ENCODE results near the gene RHOU.
"Not testable (repeated sequence)": the region's sequence is repeated elsewhere in the genome, so short reads cannot be mapped to it uniquely, and the experiment has no call there.

Gene RHOU

GRCh38 chr1:228734881-228735801, at the start of gene RHOU:
Gene RHOU (plus strand): TSS chr1:228735479. CDS start chr1:228735743, 264 bp downstream.
- peak; percentile 83 to 93 for TF ChIP-seq CTCF (IDR thresholded peaks at IDR 0.05)
- DNase-seq: peak; percentile 63 to 88
- no peaks in the 10 kb centered on the region for H3K27me3 ChIP-seq
- peaks cover 0 to 34% (median 17%) of the 10 kb centered on the region in 4 donors for H3K4me1 ChIP-seq
- peak within 1 kb of the TSS; percentile 89 to 95 for H3K27ac ChIP-seq
- intact Hi-C loops (cut with DNase I; ENCODE audit: low total_unique reads): loop anchor here (5.0 to 10.0 kb wide), 3 partner anchors 70 to 497 kb away; no protein-coding TSS in a partner anchor
- no peaks in the 10 kb centered on the region for H3K9me3 ChIP-seq
- H3K4me3 ChIP-seq: peak within 1 kb of the TSS; percentile 96 to 97
- H3K36me3 ChIP-seq: peaks cover 11 to 15% (median 13%) of the 10 kb centered on the region in 3 donors

GRCh38 chr1:228687587-228687986, 47.7 kb upstream of the RHOU start:
- no peak for TF ChIP-seq CTCF (IDR thresholded peaks at IDR 0.05)
- intact Hi-C loops (cut with DNase I; ENCODE audit: low total_unique reads): no loop called here
- H3K27ac ChIP-seq: no peak overlapping the region

GRCh38 chr1:228689255-228689654, 46.0 kb upstream of the RHOU start:
- Histone ChIP-seq H3K4me1 (peaks cover 0 to 9% (median 0%) of the 10 kb centered on the region in 4 donors), H3K27ac (no peak overlapping the region), H3K27me3 (no peaks in the 10 kb centered on the region), H3K36me3 (no peaks in the 10 kb centered on the region), H3K9me3 (no peaks in the 10 kb centered on the region), H3K4me3 (no peak overlapping the region)
- TF ChIP-seq CTCF (IDR thresholded peaks at IDR 0.05): no peak
- intact Hi-C loops (cut with DNase I; ENCODE audit: low total_unique reads): no loop called here
- no peak for DNase-seq

More at GRCh38 chr1:228687587-228687986, 47.7 kb upstream of the RHOU start:
- Histone ChIP-seq H3K9me3 (no peaks in the 10 kb centered on the region), H3K27me3 (no peaks in the 10 kb centered on the region), H3K4me3 (no peak overlapping the region), H3K4me1 (peaks cover 0 to 10% (median 0%) of the 10 kb centered on the region in 4 donors), H3K36me3 (no peaks in the 10 kb centered on the region)
- DNase-seq: no peak

- Histone ChIP-seq H3K27me3 (no peaks in the 10 kb centered on the region), H3K4me3 (no peak overlapping the region), H3K27ac (no peak overlapping the region), H3K4me1 (no peaks in the 10 kb centered on the region), H3K36me3 (no peaks in the 10 kb centered on the region), H3K9me3 (no peaks in the 10 kb centered on the region)
- DNase-seq: no peak
- no peak for TF ChIP-seq CTCF (IDR thresholded peaks at IDR 0.05)
- intact Hi-C loops (cut with DNase I; ENCODE audit: low total_unique reads): no loop called here
Observed at GRCh38 chr1:228691211-228691610, 44.1 kb upstream of the RHOU start.

GRCh38 chr1:228691926-228692325, 43.4 kb upstream of the RHOU start:
- no peaks in the 10 kb centered on the region for H3K27me3 ChIP-seq
- intact Hi-C loops (cut with DNase I; ENCODE audit: low total_unique reads): no loop called here
- H3K4me1 ChIP-seq: no peaks in the 10 kb centered on the region
- H3K36me3 ChIP-seq: no peaks in the 10 kb centered on the region
- TF ChIP-seq CTCF (IDR thresholded peaks at IDR 0.05): peak; percentile 17 to 42
- no peak overlapping the region for H3K27ac ChIP-seq
- DNase-seq: no peak
- H3K4me3 ChIP-seq: no peak overlapping the region
- H3K9me3 ChIP-seq: no peaks in the 10 kb centered on the region

- DNase-seq; intact Hi-C loops (cut with DNase I; ENCODE audit: low total_unique reads); H3K36me3 ChIP-seq; H3K27ac ChIP-seq; H3K9me3 ChIP-seq; H3K4me3 ChIP-seq; H3K4me1 ChIP-seq; H3K27me3 ChIP-seq: not testable (repeated sequence)
Observed at GRCh38 chr1:228694447-228694846, 40.8 kb upstream of the RHOU start.

Measured in tibial artery (tissue), 4 donors.